Stimulated activated CD8-positive, alpha-beta memory T cell treated with anti-CD3 and anti-CD28 coated beads, Interleukin-12 subunit alpha, Interleukin-12 subunit beta, amount 100 ng/mL, for 1 hour (primary cell): ENCODE measurements around the gene FOXN3.
"Not testable (repeated sequence)": the region's sequence is repeated elsewhere in the genome, so short reads cannot be mapped to it uniquely, and the experiment has no call there.

ENCODE experiments used
- DNase-seq: peaks from one replicate; pipeline ENCODE4 v3.0.0-alpha.2; 2020; ENCODE audit warnings: low read depth

Gene FOXN3

GRCh38 chr14:89164168-89165073 is 252.6 kb downstream of the FOXN3 start:
- DNase-seq, result no peak

- no peak for DNase-seq
Observed at GRCh38 chr14:89163031-89163636, 253.9 kb downstream of the FOXN3 start.

- no peak for DNase-seq
Observed at GRCh38 chr14:89162586-89162985, 254.4 kb downstream of the FOXN3 start.

GRCh38 chr14:89160437-89160836 is 256.6 kb downstream of the FOXN3 start:
- DNase-seq, result no peak

GRCh38 chr14:89158701-89159100 is 258.3 kb downstream of the FOXN3 start:
- no peak for DNase-seq

GRCh38 chr14:89158104-89158503 is 258.9 kb downstream of the FOXN3 start:
- DNase-seq, result not testable (repeated sequence)

- DNase-seq, result no peak
Observed at GRCh38 chr14:89155491-89155890, 261.5 kb downstream of the FOXN3 start.

GRCh38 chr14:89151693-89152092 is 265.3 kb downstream of the FOXN3 start:
- DNase-seq, result not testable (repeated sequence)

GRCh38 chr14:89146274-89146673 is 270.8 kb downstream of the FOXN3 start:
- DNase-seq, result no peak

- DNase-seq, result no peak
Observed at GRCh38 chr14:89144642-89145041, 272.4 kb downstream of the FOXN3 start.

GRCh38 chr14:89144066-89144465 is 273.0 kb downstream of the FOXN3 start:
- no peak for DNase-seq

GRCh38 chr14:89143595-89143994 is 273.4 kb downstream of the FOXN3 start:
- DNase-seq, result no peak

- no peak for DNase-seq
Observed at GRCh38 chr14:89142366-89142765, 274.7 kb downstream of the FOXN3 start.

GRCh38 chr14:89141862-89142261 is 275.2 kb downstream of the FOXN3 start:
- no peak for DNase-seq

- DNase-seq, result no peak
Observed at GRCh38 chr14:89140326-89140725, 276.7 kb downstream of the FOXN3 start.

- no peak for DNase-seq
Observed at GRCh38 chr14:89139404-89140247, 277.4 kb downstream of the FOXN3 start.

- DNase-seq, result no peak
Observed at GRCh38 chr14:89138846-89139245, 278.2 kb downstream of the FOXN3 start.

GRCh38 chr14:89137526-89138163 is 279.4 kb downstream of the FOXN3 start:
- DNase-seq, result no peak

GRCh38 chr14:89136587-89136986 is 280.4 kb downstream of the FOXN3 start:
- DNase-seq, result no peak

GRCh38 chr14:89134640-89135039 is 282.4 kb downstream of the FOXN3 start:
- DNase-seq, result no peak

GRCh38 chr14:89131004-89131750 is 285.9 kb downstream of the FOXN3 start:
- DNase-seq, result no peak
